Gastrocnemius medialis (tissue), 4 donors: ENCODE results near the gene CCNT2. TPM values are rescaled to one million over a fixed set of nuclear protein-coding genes. Genes with fewer than 3 reads are reported as not detected.
"Not testable (repeated sequence)": the region's sequence is repeated elsewhere in the genome, so short reads cannot be mapped to it uniquely, and the experiment has no call there.

ENCODE experiments used
- ATAC-seq, 2 donors: fragments of 150-250 bp; one replicate each; pipeline ENCODE4 v1.9.1; 2016
- DNase-seq, 2 donors: peaks; one replicate each; pipeline ENCODE4 v3.0.0-alpha.2; 2019
- H3K27ac ChIP-seq, 4 donors: fragments of 200-600 bp; sonication (generic); 1 replicate in 1 of 4; 2 replicates in 3 of 4; pipeline ENCODE4 v1.5.1; 2016 to 2018; ENCODE audit warnings: mild to moderate bottlenecking in 2 of 4, moderate library complexity in 1 of 4
- H3K27me3 ChIP-seq, 3 donors: fragments of 200-600 bp; sonication (generic) in 2 of 3; 1 replicate in 1 of 3; 2 replicates in 2 of 3; pipeline versions ENCODE4 v1.5.1 to v1.6.0; 2016 to 2019; ENCODE audit warnings: mild to moderate bottlenecking in 1 of 3, moderate library complexity in 1 of 3
- H3K36me3 ChIP-seq, 2 donors: fragments of 200-600 bp; sonication (generic) in 1 of 2; one replicate each; pipeline ENCODE4 v1.5.1; 2017 to 2018
- H3K4me1 ChIP-seq, 2 donors: fragments of 200-600 bp; sonication (generic) in 1 of 2; one replicate each; pipeline ENCODE4 v1.5.1; 2016 to 2017; ENCODE audit warnings: mild to moderate bottlenecking in 2 of 2
- H3K4me3 ChIP-seq, 4 donors: fragments of 200-600 bp; sonication (generic) in 3 of 4; 1 replicate in 1 of 4; 2 replicates in 3 of 4; pipeline ENCODE4 v1.5.1; 2016 to 2019; ENCODE audit warnings: mild to moderate bottlenecking in 2 of 4
- H3K9me3 ChIP-seq, 3 donors: fragments of 200-600 bp; sonication (generic) in 2 of 3; 1 replicate in 1 of 3; 2 replicates in 2 of 3; pipeline ENCODE4 v1.5.1; 2016 to 2019
- CTCF ChIP-seq, 5 experiments: fragments of 450-650 bp in 3 of 5; fragments of 200-600 bp in 2 of 5; sonication (generic) in 2 of 5; IDR thresholded peaks in 4 of 5; conservative IDR thresholded peaks in 1 of 5; 1 replicate in 4 of 5; 2 replicates in 1 of 5; pipeline ENCODE4 v1.5.1; 2016 to 2019; ENCODE audit warnings: antibody characterized with exemption in 5 of 5, mild to moderate bottlenecking in 3 of 5, moderate library complexity in 3 of 5
- POLR2A ChIP-seq, 2 donors: fragments of 450-650 bp; IDR thresholded peaks; one replicate each; pipeline ENCODE4 v1.6.1; 2017; ENCODE audit warnings: antibody characterized with exemption in 2 of 2, mild to moderate bottlenecking in 2 of 2, moderate library complexity in 2 of 2
- in situ Hi-C, 4 donors: fragments of 200-750 bp; cut with MboI; loops; one replicate each; pipeline versions ENCODE4 v1.15.0 to v1.8.0; 2017; ENCODE audit warnings: low sequenced_read_pairs in 4 of 4
- intact Hi-C: fragments of 100-400 bp; cut with DNase I; formaldehyde crosslinking; loops from one replicate; pipeline ENCODE4 v1.15.1; 2023; ENCODE audit warnings: low total_unique reads
- total RNA-seq, 4 donors: library from RNA; depleted of rRNA; stranded (reverse); fragments of >200 nt; gene quantifications; one replicate each; pipeline versions ENCODE4 v1.1.0 to v1.2.3, GENCODE V29; 2016

Gene CCNT2
- total RNA-seq, 4 donors from 2014 or later: 11.6 to 28.4 (median 18.6) TPM

DNA sequence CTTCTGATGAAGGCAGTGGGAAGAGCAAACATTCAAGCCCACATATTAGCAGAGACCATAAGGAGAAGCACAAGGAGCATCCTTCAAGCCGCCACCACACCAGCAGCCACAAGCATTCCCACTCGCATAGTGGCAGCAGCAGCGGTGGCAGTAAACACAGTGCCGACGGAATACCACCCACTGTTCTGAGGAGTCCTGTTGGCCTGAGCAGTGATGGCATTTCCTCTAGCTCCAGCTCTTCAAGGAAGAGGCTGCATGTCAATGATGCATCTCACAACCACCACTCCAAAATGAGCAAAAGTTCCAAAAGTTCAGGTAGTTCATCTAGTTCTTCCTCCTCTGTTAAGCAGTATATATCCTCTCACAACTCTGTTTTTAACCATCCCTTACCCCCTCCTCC is 35.4 kb downstream of the CCNT2 start:
- TF ChIP-seq CTCF (IDR thresholded peaks at IDR 0.05 in 4 of 5, conservative IDR thresholded peaks at IDR 0.05 in 1 of 5) (no peak), POLR2A (IDR thresholded peaks at IDR 0.05) (no peak)
- DNase-seq: no peak
- no peak for ATAC-seq
- Histone ChIP-seq H3K4me1 (no peaks in the 10 kb centered on the region), H3K4me3 (no peak overlapping the region), H3K27me3 (no peaks in the 10 kb centered on the region), H3K36me3 (peaks cover 0 to 81% of the 10 kb centered on the region in 2 donors), H3K27ac (no peak overlapping the region), H3K9me3 (no peaks in the 10 kb centered on the region)
- in situ Hi-C loops: no loop called here
- intact Hi-C loops: no loop called here

DNA sequence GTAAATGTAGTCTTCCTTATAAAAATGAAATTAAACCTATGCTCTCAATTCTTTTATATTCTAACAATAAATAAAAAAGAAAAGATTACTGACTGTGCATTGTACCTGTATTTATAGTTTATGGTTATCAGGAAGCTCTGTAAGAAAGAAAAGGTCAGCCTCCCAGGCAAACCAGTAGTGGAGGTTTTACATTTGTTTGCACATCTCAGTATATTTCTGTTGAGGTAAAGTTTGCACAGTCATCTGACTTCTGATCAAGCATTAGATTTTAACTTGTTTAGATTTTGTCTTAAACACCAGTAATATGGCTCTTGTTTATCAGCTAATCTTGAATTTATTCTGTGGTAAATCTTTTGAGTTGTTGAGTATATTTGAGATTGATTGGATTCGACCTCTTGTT is 37.1 kb downstream of the CCNT2 start:
- no peak overlapping the region for H3K27ac ChIP-seq
- no peaks in the 10 kb centered on the region for H3K4me1 ChIP-seq
- ATAC-seq: no peak
- no peaks in the 10 kb centered on the region for H3K9me3 ChIP-seq
- DNase-seq: no peak
- intact Hi-C loops: no loop called here
- no peak overlapping the region for H3K4me3 ChIP-seq
- TF ChIP-seq POLR2A (IDR thresholded peaks at IDR 0.05): no peak
- TF ChIP-seq CTCF (IDR thresholded peaks at IDR 0.05 in 4 of 5, conservative IDR thresholded peaks at IDR 0.05 in 1 of 5): no peak
- in situ Hi-C loops: no loop called here
- no peaks in the 10 kb centered on the region for H3K27me3 ChIP-seq
- peaks cover 0 to 64% of the 10 kb centered on the region in 2 donors for H3K36me3 ChIP-seq

DNA sequence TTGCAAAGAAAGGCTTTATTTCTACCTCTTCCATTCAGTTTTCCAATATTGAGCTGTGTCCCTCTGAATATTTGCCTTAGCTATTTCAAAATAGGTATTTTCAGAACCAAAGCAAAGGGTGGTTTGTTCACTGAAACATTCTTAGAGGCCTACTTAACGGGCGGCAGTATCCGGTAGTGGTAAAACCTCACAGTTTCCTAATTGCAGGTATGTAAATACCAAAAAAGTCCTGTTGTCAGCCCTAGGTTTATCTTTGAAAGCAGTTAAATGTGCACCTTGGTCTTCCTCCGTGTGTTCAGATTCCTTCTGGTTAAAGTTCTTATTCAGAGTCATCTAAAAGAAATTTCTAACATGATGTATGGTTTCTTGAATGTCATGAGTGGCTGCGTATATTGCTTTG is 38.9 kb downstream of the CCNT2 start:
- Histone ChIP-seq H3K4me3 (no peak overlapping the region), H3K36me3 (peaks cover 0 to 57% of the 10 kb centered on the region in 2 donors), H3K27ac (no peak overlapping the region), H3K9me3 (no peaks in the 10 kb centered on the region), H3K4me1 (no peaks in the 10 kb centered on the region), H3K27me3 (no peaks in the 10 kb centered on the region)
- DNase-seq (no peak), ATAC-seq (no peak)
- intact Hi-C loops: no loop called here
- TF ChIP-seq CTCF (IDR thresholded peaks at IDR 0.05 in 4 of 5, conservative IDR thresholded peaks at IDR 0.05 in 1 of 5) (no peak), POLR2A (IDR thresholded peaks at IDR 0.05) (no peak)
- in situ Hi-C loops: no loop called here

- ATAC-seq, in situ Hi-C loops, intact Hi-C loops: not testable (repeated sequence)
Measured at GRCh38 chr2:134967166-134967565, 48.5 kb downstream of the CCNT2 start.

GRCh38 chr2:134973241-134974138 is 54.9 kb downstream of the CCNT2 start:
- Histone ChIP-seq H3K36me3 (no peaks in the 10 kb centered on the region), H3K4me3 (no peak overlapping the region), H3K27ac (no peak overlapping the region), H3K27me3 (no peaks in the 10 kb centered on the region), H3K4me1 (no peaks in the 10 kb centered on the region), H3K9me3 (no peaks in the 10 kb centered on the region)
- no peak for DNase-seq
- in situ Hi-C loops: no loop called here
- intact Hi-C loops: no loop called here
- TF ChIP-seq POLR2A (IDR thresholded peaks at IDR 0.05) (no peak), CTCF (IDR thresholded peaks at IDR 0.05 in 4 of 5, conservative IDR thresholded peaks at IDR 0.05 in 1 of 5) (no peak)
- no peak for ATAC-seq

More at GRCh38 chr2:134967166-134967565, 48.5 kb downstream of the CCNT2 start:
- H3K36me3 ChIP-seq, H3K27me3 ChIP-seq, H3K9me3 ChIP-seq, DNase-seq, H3K4me1 ChIP-seq, H3K4me3 ChIP-seq, H3K27ac ChIP-seq: not testable (repeated sequence)
